ENCODE measurements around the gene COX6B1. TPM values are rescaled to one million over a fixed set of nuclear protein-coding genes. Genes with fewer than 3 reads are reported as not detected.

Gene COX6B1
- total RNA-seq, 1 donor from 2014 or later, result 217 TPM

DNA sequence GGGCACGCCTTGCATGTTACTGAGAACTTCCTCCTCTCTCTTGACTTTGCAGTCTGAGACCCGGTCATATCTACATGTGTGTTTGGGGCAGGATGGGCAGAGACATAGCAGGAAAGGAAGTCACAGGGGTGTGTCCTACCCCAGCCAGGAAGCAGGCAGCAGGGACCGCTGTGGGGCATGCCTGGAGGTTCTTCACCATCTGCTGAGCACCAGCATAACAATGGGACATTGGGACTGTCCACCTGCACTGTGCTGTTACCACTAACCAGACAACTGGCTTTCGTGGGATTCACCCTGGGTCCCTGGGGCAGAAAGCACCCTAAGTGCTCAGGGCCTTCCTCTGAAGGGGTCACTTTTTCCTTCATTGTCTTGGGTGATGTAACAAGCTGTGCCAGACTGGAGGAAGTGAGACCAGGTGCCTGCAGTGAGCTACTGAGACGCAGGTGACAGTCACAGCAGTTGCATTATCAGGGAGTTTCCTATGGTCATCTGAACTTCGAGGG, 38.2 kb upstream of the COX6B1 start:
- no peak for FAIRE-seq
- Histone ChIP-seq H3K36me3 (ENCODE audit: control insufficient read depth, insufficient read depth, low read length) (no peaks in the 10 kb centered on the region), H3K27me3 (ENCODE audit: control insufficient read depth, insufficient read depth, low read length) (no peaks in the 10 kb centered on the region), H3K4me3 (ENCODE audit: low read depth, low read length) (no peak overlapping the region)
- DNase-seq (ENCODE audit: low read depth), result no peak
- TF ChIP-seq, protein P1, sequence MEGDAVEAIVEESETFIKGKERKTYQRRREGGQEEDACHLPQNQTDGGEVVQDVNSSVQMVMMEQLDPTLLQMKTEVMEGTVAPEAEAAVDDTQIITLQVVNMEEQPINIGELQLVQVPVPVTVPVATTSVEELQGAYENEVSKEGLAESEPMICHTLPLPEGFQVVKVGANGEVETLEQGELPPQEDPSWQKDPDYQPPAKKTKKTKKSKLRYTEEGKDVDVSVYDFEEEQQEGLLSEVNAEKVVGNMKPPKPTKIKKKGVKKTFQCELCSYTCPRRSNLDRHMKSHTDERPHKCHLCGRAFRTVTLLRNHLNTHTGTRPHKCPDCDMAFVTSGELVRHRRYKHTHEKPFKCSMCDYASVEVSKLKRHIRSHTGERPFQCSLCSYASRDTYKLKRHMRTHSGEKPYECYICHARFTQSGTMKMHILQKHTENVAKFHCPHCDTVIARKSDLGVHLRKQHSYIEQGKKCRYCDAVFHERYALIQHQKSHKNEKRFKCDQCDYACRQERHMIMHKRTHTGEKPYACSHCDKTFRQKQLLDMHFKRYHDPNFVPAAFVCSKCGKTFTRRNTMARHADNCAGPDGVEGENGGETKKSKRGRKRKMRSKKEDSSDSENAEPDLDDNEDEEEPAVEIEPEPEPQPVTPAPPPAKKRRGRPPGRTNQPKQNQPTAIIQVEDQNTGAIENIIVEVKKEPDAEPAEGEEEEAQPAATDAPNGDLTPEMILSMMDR (IDR thresholded peaks at IDR 0.05; ENCODE audit: insufficient read depth, low read length, severe bottlenecking), result no peak

DNA sequence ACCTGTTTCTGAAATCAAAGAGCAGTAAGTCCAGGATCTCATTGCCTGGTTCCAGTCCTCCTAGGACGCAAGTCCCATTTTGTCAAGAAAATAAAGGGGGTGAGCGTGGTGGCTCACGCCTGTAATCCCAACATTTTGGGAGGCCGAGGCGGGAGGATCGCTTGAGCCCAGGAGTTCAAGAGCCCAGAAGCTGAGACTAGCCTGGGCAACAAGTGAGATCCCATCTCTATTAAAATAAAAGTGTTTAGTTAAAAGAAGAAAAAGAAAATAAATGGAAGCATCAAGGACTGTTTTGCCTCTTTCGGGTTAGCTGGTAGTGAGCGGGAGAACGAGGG, 35.9 kb upstream of the COX6B1 start:
- H3K27me3 ChIP-seq (ENCODE audit: control insufficient read depth, insufficient read depth, low read length), result no peaks in the 10 kb centered on the region
- peak overlapping the region; percentile 67 for H3K4me3 ChIP-seq (ENCODE audit: low read depth, low read length)
- no peak for FAIRE-seq
- DNase-seq (ENCODE audit: low read depth), result no peak
- TF ChIP-seq, protein P1 (IDR thresholded peaks at IDR 0.05; ENCODE audit: insufficient read depth, low read length, severe bottlenecking), result no peak
- H3K36me3 ChIP-seq (ENCODE audit: control insufficient read depth, insufficient read depth, low read length), result peaks cover 2% of the 10 kb centered on the region

DNA sequence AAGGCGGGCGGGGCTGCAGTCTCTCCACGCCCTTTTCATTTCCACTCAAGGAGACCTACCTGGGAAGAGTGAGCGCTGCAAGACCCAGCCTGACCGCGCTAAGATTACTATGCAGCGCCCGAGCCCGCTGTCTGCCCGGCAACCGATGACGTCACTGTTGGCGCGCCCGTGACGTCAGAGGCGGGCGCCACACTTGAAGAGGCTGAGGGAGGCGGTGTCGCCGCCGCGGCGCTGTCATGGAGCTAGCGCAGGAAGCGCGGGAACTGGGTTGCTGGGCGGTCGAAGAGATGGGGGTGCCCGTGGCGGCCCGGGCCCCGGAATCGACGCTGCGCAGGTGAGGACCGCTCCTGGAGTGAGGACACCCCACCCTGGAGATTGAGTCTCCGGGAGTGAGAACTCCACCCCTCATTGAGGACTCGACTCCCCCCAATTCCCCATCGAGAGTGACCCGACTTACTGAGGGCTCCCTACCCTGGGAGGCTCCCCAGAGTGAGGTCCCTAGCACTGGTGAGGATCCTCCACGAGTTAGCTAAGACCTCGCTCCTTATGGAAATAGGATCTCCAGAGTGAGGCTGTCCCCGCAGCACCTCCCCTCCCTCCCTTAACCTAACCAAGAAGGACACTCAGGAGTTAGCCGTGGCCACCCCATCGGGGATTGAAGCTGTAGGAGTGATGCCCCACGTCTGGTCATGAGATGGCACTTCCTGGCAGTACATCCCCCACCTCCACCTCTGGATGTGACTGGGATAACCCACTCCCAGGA, 35.4 kb upstream of the COX6B1 start, which contains the start of gene HAUS5:
Gene HAUS5, plus strand, starts transcription at position 177 of the 763 bp plus-strand sequence. Its CDS starts 60 bp downstream, at position 237.
- TF ChIP-seq, protein P1 (IDR thresholded peaks at IDR 0.05; ENCODE audit: insufficient read depth, low read length, severe bottlenecking), result no peak
- H3K36me3 ChIP-seq (ENCODE audit: control insufficient read depth, insufficient read depth, low read length), result peaks cover 2% of the 10 kb centered on the region
- no peak for FAIRE-seq
- no peaks in the 10 kb centered on the region for H3K27me3 ChIP-seq (ENCODE audit: control insufficient read depth, insufficient read depth, low read length)
- peak within 1 kb of the TSS; percentile 67 for H3K4me3 ChIP-seq (ENCODE audit: low read depth, low read length)
- peak; percentile 78 for DNase-seq (ENCODE audit: low read depth)

DNA sequence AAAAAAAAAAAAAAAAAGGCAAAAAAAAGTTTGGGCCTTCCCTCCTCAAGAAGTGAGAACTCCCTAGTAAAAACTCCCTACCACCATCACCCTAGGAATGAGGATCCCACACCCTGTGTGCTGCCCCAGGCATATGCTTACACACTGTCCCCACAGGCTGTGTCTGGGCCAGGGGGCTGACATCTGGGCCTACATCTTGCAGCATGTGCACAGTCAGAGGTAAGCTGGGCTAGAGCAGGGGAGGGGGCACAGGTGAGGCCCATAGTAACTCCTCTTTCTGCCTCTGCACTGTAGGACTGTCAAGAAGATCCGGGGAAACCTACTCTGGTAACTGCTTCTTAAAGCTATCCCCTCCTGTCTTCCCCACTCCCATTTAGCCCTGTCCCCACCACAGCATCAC, 34.5 kb upstream of the COX6B1 start:
- no peak overlapping the region for H3K4me3 ChIP-seq (ENCODE audit: low read depth, low read length)
- no peak for DNase-seq (ENCODE audit: low read depth)
- peaks cover 2% of the 10 kb centered on the region for H3K36me3 ChIP-seq (ENCODE audit: control insufficient read depth, insufficient read depth, low read length)
- TF ChIP-seq, protein P1 (IDR thresholded peaks at IDR 0.05; ENCODE audit: insufficient read depth, low read length, severe bottlenecking), result no peak
- no peaks in the 10 kb centered on the region for H3K27me3 ChIP-seq (ENCODE audit: control insufficient read depth, insufficient read depth, low read length)
- no peak for FAIRE-seq

- Histone ChIP-seq H3K27me3 (ENCODE audit: control insufficient read depth, insufficient read depth, low read length) (no peaks in the 10 kb centered on the region), H3K36me3 (ENCODE audit: control insufficient read depth, insufficient read depth, low read length) (peaks cover 4% of the 10 kb centered on the region), H3K4me3 (ENCODE audit: low read depth, low read length) (no peak overlapping the region)
- TF ChIP-seq, protein P1 (IDR thresholded peaks at IDR 0.05; ENCODE audit: insufficient read depth, low read length, severe bottlenecking), result no peak
- DNase-seq (ENCODE audit: low read depth) (no peak), FAIRE-seq (no peak)
Measured at GRCh38 chr19:35615036-35615435, 33.1 kb upstream of the COX6B1 start.

Measured in bronchial epithelial cell (primary cell).